Stimulated activated CD4-positive, alpha-beta T cell treated with anti-CD3 and anti-CD28 coated beads, Interleukin-12 subunit alpha, Interleukin-12 subunit beta, amount 100 ng/mL, for 24 hours (primary cell): ENCODE measurements around the gene BPHL.
"Not testable (repeated sequence)": the region's sequence is repeated elsewhere in the genome, so short reads cannot be mapped to it uniquely, and the experiment has no call there.

ENCODE experiments used
- DNase-seq, 2 experiments: peaks; one replicate each; pipeline ENCODE4 v3.0.0-alpha.2; 2020; ENCODE audit warnings: low read depth in 2 of 2

BPHL gene

DNA sequence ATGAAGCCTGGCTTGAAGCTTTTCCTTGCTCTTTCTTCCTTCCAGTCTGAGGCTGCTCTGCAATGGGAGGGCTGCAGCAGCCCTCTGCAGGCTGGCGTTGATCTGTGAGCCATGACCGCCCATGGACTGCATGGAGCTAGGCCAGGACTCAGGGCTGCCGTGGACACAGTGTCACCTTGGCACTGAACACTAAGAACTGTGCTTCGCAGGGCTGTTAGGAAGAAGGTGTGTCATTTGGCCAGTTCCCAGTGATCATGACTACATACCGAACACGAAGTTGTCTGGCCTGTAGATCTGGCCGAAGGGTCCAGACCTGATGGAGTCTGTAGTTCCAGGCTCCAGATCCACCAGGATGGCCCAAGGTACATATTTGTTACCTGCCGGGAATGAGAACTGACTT is 60.2 kb downstream of the BPHL start:
- not testable (repeated sequence) for DNase-seq

DNA sequence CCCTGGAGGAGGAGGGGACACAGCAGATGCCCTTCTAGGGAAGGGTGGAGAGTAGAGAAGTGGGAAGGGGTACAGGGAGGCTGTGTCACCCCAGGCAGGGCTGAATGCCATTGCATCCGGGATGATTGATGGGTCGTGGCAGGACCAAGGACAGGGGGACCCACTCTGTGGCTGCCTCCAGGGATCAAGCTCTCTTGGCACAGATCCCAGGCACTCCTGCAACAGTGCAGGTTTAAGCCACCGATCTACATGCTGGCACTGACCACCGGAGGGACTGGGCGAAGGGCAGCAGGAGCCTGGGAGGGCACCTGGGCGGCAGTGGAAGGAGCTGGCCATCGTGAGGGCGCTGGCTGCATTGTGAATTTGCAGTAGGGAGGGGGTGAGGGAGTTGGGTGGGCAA is 61.4 kb downstream of the BPHL start:
- DNase-seq = not testable (repeated sequence)

DNA sequence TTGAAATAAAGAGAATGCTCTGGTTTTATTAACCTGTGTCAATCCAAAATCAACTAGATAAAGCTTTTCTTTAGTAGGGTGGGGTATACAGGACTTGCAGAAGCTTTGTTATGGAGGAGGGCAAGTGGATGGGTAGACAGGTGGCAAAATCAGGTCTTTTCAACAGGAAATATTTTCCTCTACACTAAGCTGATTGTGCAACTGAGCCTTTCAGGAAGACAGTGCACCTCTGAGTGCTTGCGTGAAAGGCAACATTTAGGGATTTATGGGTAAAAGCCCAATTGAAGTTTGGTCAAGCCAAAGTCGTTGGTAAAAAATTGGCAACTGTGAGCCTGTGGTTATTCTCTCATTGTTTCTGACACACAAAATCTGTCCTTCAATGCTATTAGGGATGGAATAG is 62.6 kb downstream of the BPHL start:
- no peak for DNase-seq

DNA sequence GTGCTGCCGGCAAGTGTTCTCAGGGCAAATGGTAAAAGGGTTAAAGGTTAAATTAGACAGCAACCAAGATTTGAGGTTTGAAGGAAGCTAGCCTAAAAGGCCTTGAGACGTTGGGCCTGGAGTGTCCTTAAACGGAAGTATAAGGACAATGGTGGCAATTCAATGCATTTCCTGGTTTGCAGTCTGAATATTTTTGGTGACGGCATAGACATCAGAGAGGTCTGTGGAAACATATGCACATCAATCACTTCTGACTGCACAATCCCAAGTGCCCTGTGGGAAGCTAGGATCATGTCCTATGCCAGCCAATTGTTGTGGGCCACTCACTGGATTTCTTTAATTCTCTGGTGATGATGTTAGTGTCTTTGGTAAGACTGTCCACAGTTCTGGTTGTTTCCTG is 64.6 kb downstream of the BPHL start:
- DNase-seq = no peak

DNA sequence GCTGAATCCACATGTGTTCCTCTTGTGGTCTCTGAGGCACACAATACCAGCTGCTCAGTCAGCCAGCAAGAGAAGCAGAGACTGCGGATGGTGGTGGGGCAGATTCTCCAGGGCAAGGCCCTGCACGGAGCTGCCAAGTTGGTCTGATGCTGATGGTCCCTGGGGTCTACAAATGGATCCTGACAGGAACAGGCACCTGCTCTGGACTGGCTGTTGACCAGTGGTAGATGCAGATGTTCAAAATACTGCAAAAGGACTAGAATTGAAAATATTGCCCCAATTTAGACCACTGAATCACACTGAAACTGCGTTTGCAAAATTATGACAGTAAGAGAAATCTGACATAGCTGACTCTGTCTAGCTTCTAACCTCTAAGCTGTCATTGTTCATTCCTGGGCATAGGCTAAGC is 68.5 kb downstream of the BPHL start:
- no peak for DNase-seq

DNA sequence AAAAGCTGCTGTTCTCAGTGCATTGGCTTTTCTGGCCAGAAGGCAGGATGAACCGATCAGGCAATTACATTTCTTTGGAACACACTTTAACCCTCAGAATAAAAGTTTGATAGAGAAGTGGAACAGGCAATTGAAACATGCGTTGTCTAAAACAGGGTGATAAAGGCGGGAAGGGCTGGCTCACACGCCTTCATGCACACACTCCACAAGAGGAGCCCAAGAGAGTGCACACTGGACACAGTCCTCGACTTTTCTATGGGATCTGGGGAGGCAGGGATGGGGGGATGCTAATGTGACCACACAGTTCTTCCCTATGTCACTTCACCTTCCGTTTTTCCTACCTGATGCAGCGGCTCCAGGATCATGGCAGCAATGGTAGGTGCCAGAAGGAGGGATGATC is 69.8 kb downstream of the BPHL start:
- no peak for DNase-seq

DNA sequence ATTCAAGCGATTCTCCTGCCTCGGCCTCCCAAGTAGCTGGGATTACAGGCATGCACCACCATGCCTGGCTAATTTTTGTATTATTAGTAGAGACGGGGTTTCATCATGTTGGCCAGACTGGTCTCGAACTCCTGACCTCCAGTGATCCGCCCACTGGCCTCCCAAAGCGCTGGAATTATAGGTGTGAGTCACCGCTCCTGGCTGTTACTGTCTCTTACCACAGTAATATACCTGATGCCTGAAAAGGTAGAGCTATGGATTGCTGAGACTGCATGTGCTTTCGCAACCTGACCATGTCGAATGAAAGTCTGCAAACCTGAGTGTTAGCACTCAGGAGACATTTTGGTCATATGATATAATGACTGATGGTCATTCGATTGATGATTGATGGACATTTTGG is 70.7 kb downstream of the BPHL start:
- DNase-seq = not testable (repeated sequence)

DNA sequence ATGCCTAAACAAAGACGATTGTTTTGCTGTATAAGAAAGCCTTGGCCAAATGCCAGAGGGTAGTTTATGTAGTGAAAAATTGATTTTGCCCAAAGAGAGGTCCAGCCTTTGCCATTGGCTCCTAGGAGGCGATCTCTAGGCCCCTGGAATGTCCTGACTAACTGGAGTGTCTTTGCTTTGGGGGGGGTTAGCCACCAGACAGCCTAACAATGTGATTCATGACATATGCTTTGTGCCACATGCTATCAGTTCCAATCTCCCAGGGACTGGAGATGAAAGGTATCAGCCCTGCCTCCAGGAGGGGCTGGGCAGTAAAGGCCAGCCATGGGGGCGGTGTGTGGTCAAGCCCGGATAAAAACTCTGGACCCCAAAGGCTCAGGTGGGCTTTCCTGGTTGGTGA is 71.5 kb downstream of the BPHL start:
- DNase-seq = no peak

DNA sequence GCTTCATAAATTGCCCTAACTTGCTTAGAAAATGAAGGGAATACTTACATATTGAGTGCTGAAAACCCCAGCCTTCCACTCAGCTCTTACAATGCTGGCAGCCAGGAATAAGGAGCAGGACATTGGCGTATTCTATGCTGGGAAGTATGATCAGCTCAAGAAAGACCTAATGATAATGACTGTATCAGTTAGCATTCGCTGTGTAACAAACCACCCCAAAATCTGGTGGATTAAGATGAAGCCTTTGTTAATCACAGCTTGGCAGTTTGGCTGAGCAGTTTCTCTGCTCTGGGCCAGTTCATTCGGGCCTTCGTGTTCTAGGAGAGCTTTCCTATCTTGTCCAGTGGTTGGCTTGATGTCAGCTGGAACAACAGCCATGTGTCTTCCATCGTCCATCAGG is 72.3 kb downstream of the BPHL start:
- DNase-seq = no peak

DNA sequence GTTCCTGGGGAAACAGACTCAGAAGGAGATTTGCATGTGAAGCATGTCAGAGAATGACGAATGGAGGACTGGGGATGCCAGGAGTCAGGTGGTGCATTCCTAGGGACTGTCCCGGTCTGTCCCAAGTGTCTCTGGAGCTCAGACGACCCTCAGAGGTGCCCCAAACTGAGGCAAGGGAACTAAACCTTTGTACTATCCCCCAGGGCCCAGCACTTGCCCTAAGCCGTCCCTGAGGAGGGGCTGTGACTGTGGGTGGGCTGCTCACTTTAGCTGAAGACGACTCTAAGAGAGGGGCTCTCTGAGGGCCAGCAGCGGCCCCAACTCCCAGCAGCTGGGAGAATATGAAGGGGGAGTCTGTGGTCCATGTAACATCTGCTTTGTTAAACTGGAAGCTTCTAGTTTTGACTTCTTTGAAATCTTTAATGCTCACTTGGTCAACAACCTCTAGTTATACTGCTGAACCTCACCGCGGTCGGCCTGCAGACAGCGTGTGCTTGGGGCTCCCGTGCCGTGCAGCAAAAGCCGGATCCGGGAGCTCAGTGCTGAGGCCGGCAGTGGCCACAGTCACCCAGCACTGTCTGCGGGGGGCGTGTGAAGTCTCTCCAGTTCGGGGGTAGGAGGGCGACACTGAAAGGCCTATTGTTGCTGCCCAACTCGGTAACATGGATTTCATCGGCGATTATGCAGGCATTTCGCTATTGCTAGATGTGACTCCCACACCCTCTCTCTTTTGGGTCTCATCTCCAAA is 74.8 kb downstream of the BPHL start:
- DNase-seq = no peak

DNA sequence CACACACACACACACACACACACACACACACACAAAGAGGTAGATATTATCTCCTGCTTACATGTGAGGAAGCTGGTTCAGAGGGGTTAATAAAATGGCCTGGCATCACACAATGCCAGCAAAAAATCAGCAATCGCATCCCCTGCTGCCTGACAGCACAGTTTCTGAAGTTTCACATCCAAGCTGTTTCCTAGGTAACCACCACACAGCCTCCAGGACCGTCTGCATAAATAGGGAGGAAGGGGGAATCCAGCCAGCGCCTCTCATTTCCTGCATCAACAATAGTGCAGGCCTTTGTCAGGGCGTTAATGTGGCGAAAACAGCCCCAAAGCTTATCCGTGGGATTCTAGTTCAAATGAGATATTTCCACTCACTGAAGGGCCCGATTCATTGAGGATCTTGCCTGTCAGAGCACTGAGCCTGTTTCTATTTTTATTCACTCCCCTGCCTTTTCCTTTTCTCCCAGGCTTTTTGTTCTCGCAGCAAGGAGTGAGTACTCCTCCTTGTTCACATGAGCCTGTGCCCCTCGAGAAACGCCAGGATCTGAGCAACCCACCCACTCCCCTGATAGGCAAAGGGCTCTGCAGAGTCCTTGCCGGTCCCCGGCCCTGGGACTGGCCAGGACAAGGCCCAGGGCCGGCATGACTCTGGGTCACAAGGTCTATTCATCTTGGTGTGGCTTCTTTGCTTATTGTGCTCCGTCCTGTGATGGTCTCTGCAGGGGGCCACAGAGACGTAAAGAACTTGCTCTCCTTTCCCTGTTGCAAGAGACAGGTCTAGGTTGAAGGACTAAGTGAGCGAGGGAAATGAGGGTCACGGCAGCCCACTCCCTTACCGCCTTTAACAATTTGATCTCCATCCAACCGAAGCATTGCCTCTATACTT is 76.3 kb downstream of the BPHL start:
- DNase-seq = no peak

DNA sequence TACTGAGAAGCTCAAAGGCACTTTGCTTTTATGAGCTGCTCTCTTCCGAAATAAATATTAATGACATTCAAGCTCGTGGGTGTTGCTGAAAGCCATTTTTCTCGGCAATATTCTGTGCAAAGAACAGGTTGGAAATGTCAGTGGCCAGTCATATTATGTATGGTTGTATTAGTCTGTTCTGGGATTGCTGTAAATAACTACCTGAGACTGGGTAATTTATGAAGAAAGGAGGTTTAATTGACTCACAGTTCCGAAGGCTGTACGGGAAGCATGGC is 76.8 kb downstream of the BPHL start:
- no peak for DNase-seq

DNA sequence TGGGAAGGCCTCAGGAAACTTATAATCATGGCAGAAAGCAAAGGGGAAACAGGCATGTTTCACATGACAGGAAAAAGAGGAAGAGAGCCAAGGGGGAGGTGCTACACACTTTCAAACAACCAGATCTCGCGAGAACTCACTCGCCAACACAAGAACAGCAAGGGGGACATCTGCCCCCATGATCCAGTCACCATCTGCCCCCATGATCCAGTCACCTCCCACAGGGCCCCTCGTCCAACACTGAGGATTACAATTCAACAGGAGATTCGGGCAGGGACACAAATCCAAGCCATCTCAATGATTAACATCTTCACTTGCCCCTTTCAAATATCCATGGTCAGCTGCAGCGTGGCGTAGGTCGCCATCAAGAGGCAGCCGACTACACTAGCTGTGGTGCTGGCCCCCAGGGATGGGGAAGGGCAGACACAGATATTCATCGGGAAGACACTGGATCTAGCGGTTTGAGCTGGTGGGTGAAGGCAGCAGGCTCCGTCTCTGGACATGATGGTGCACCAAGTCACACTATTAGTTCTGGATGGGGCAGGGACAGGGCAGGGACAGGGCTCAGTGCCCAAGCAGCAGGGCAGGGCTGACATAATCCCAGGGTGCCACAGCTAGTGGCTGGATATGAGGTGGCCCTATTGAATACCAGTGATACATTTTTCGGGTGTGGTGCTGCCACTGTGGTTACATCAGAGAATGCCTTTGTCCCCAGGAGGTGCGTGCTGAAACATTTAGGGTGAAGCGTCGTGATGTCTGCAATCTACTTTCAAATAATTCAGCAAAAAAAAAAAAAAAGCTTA is 77.4 kb downstream of the BPHL start:
- no peak for DNase-seq

DNA sequence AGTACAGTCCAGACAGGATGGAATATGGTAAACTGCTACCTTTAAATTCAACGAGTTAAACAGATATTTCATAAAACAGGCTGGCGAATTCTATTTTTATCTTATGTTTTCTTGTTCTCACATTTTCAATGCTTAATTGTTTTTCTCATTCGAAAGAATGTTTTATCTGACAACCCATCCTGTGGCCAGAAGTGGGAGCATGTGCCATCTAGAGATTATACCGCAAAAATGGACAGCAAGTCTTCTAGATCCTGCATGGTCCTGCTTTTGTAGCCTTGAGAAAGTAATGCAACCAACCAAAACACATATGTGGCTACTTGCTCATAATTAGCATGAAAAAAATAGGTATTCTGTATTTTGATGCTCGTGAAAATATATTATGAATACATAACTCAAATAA is 78.3 kb downstream of the BPHL start:
- DNase-seq = no peak

DNA sequence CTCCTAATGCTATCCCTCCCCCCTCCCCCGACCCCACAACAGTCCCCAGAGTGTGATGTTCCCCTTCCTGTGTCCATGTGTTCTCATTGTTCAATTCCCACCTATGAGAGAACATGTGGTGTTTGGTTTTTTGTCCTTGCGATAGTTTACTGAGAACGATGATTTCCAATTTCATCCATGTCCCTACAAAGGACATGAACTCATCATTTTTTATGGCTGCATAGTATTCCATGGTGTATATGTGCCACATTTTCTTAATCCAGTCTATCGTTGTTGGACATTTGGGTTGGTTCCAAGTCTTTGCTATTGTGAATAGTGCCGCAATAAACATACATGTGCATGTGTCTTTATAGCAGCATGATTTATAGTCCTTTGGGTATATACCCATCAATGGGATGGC is 79.2 kb downstream of the BPHL start:
- not testable (repeated sequence) for DNase-seq

DNA sequence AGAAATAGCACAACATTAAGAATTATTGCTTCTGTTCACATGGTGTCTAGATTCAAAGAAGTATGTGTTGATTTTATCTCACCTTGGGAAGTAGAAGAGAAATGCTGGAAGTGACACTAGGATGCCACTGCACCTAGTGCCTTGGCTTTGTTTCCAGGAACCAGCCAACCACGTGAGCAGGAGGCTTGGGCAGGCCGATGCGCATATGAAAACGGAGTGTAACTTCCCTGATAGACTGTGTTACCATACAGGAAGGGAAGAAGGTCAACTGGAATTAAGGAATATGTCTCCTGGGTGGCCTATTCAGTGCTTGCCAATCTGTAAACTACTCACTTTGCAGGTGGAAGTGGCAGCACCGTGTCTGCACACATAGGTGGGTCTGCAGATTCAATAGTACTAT is 80.9 kb downstream of the BPHL start:
- no peak for DNase-seq

DNA sequence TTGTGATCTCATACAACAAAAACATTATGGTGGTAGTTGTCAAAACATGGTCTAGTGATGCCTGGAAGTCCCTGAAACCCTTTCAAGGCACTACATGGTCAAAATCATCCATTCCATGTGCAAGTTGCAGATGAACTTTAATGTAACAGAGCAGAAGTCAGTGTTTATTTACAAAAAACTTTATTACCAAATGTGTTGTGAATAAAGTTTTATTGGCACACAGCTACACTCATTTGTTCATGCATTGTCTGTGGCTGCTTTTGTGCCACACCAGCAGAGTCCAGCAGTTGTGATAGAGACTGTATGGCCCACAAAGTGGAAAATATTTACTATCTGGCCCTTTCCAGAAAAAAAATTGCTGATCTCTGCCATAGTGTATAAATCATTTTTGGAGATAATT is 82.2 kb downstream of the BPHL start:
- DNase-seq = no peak

DNA sequence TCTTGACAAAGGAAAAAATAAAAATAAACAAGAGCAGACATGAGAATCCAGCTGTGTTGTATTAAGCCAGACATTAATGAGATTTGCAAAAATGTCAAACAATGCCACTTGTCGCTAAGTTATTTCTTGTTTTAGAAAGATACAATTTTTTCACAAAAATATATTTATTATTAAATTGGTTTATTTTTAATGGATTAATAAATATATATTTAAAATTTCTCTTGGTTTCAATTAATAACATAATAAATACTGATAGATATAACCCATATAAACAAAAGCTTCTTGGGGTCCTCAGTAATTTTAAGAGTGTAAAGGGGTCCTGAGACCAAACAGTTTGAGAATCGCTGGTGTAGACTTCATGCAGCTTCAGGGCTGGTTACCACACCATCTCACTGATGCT is 82.9 kb downstream of the BPHL start:
- no peak for DNase-seq
